UCSD-AML1 (cell line): ENCODE results near the gene ADARB2.
"Not testable (repeated sequence)": the region's sequence is repeated elsewhere in the genome, so short reads cannot be mapped to it uniquely, and the experiment has no call there.

Source experiments
- DNase-seq: peaks from one replicate; lab custom pipeline; 2025; ENCODE audit not compliant: unreplicated experiment; lab: John Stamatoyannopoulos, UW

Gene ADARB2

GRCh38 chr10:1552406-1552805 lies 184.9 kb downstream of the ADARB2 start:
- no peak for DNase-seq

GRCh38 chr10:1551636-1552338 lies 185.5 kb downstream of the ADARB2 start:
- no peak for DNase-seq

GRCh38 chr10:1550616-1551015 lies 186.7 kb downstream of the ADARB2 start:
- no peak for DNase-seq

GRCh38 chr10:1550291-1550595 lies 187.1 kb downstream of the ADARB2 start:
- no peak for DNase-seq

- no peak for DNase-seq
Observed at GRCh38 chr10:1549591-1550290, 187.6 kb downstream of the ADARB2 start.

GRCh38 chr10:1548596-1548995 lies 188.7 kb downstream of the ADARB2 start:
- no peak for DNase-seq

- DNase-seq, result no peak
Observed at GRCh38 chr10:1548146-1548545, 189.2 kb downstream of the ADARB2 start.

- DNase-seq, result no peak
Observed at GRCh38 chr10:1546431-1547110, 190.8 kb downstream of the ADARB2 start.

GRCh38 chr10:1545524-1545923 lies 191.8 kb downstream of the ADARB2 start:
- no peak for DNase-seq

- DNase-seq, result no peak
Observed at GRCh38 chr10:1544929-1545328, 192.4 kb downstream of the ADARB2 start.

- no peak for DNase-seq
Observed at GRCh38 chr10:1544209-1544673, 193.1 kb downstream of the ADARB2 start.

GRCh38 chr10:1543596-1543995 lies 193.7 kb downstream of the ADARB2 start:
- no peak for DNase-seq

- DNase-seq, result no peak
Observed at GRCh38 chr10:1542941-1543340, 194.4 kb downstream of the ADARB2 start.

- no peak for DNase-seq
Observed at GRCh38 chr10:1540144-1540543, 197.2 kb downstream of the ADARB2 start.

GRCh38 chr10:1539216-1539615 lies 198.1 kb downstream of the ADARB2 start:
- DNase-seq, result no peak

- DNase-seq, result no peak
Observed at GRCh38 chr10:1538531-1539061, 198.7 kb downstream of the ADARB2 start.

GRCh38 chr10:1538121-1538520 lies 199.2 kb downstream of the ADARB2 start:
- DNase-seq, result no peak

- DNase-seq, result not testable (repeated sequence)
Observed at GRCh38 chr10:1537449-1537848, 199.9 kb downstream of the ADARB2 start.

GRCh38 chr10:1536341-1536740 lies 201.0 kb downstream of the ADARB2 start:
- DNase-seq, result no peak

- DNase-seq, result no peak
Observed at GRCh38 chr10:1535301-1535965, 201.9 kb downstream of the ADARB2 start.

- no peak for DNase-seq
Observed at GRCh38 chr10:1534820-1535219, 202.5 kb downstream of the ADARB2 start.
